Breast epithelium (tissue), 4 donors: ENCODE measurements around the gene MED14. TPM values are rescaled to one million over a fixed set of nuclear protein-coding genes. Genes with fewer than 3 reads are reported as not detected.

Experiments
- DNase-seq, 2 donors: peaks; one replicate each; pipeline ENCODE4 v3.0.0-alpha.2; 2019; ENCODE audit warnings: low spot score in 2 of 2
- H3K27ac ChIP-seq, 2 donors: fragments of 200-600 bp; sonication (generic) in 1 of 2; one replicate each; pipeline ENCODE4 v1.5.1; 2016 to 2019; ENCODE audit warnings: mild to moderate bottlenecking in 1 of 2
- H3K27me3 ChIP-seq, 2 donors: fragments of 200-600 bp; sonication (generic) in 1 of 2; one replicate each; pipeline versions ENCODE4 v1.5.1 to v1.6.0; 2017 to 2019; ENCODE audit warnings: control low read depth in 1 of 2, mild to moderate bottlenecking in 1 of 2
- H3K36me3 ChIP-seq: fragments of 200-600 bp; one replicate; pipeline ENCODE4 v1.5.1; 2019
- H3K4me1 ChIP-seq, 2 donors: fragments of 200-600 bp; sonication (generic); one replicate each; pipeline ENCODE4 v1.5.1; 2016 to 2019; ENCODE audit warnings: control low read depth in 1 of 2
- H3K4me3 ChIP-seq, 3 donors: fragments of 200-600 bp; sonication (generic); 1 replicate in 2 of 3; 2 replicates in 1 of 3; pipeline ENCODE4 v1.5.1; 2016 to 2019; ENCODE audit warnings: mild to moderate bottlenecking in 3 of 3, moderate library complexity in 2 of 3
- H3K9me3 ChIP-seq, 2 donors: fragments of 200-600 bp; sonication (generic) in 1 of 2; one replicate each; pipeline ENCODE4 v1.5.1; 2016 to 2019; ENCODE audit warnings: control low read depth in 1 of 2
- POLR2A ChIP-seq: fragments of 450-650 bp; IDR thresholded peaks from one replicate; pipeline ENCODE4 v1.6.1; 2016; ENCODE audit warnings: antibody characterized with exemption, mild to moderate bottlenecking, moderate library complexity
- POLR2AphosphoS5 ChIP-seq, 3 donors: sonication (generic); formaldehyde crosslinking; IDR thresholded peaks; one replicate each; pipeline ENCODE4 v1.6.1; 2017; ENCODE audit warnings: antibody characterized with exemption in 3 of 3
- intact Hi-C: fragments of 100-400 bp; cut with DNase I; formaldehyde crosslinking; loops from one replicate; pipeline ENCODE4 v1.15.1; 2023; ENCODE audit warnings: low total_unique reads
- total RNA-seq, 3 donors: library from RNA; depleted of rRNA; stranded (reverse); fragments of >200 nt; gene quantifications; one replicate each; pipeline ENCODE4 v1.1.0, GENCODE V29; 2016
- TF ChIP-seq, protein P1 (sequence below), 3 donors: fragments of 450-650 bp; IDR thresholded peaks; one replicate each; pipeline ENCODE4 v1.5.1; 2016 to 2017; ENCODE audit warnings: antibody characterized with exemption in 3 of 3, mild to moderate bottlenecking in 3 of 3, moderate library complexity in 3 of 3

The MED14 gene
- total RNA-seq, 3 donors from 2014 or later: 25.8 to 41.4 (median 33.8) TPM

DNA sequence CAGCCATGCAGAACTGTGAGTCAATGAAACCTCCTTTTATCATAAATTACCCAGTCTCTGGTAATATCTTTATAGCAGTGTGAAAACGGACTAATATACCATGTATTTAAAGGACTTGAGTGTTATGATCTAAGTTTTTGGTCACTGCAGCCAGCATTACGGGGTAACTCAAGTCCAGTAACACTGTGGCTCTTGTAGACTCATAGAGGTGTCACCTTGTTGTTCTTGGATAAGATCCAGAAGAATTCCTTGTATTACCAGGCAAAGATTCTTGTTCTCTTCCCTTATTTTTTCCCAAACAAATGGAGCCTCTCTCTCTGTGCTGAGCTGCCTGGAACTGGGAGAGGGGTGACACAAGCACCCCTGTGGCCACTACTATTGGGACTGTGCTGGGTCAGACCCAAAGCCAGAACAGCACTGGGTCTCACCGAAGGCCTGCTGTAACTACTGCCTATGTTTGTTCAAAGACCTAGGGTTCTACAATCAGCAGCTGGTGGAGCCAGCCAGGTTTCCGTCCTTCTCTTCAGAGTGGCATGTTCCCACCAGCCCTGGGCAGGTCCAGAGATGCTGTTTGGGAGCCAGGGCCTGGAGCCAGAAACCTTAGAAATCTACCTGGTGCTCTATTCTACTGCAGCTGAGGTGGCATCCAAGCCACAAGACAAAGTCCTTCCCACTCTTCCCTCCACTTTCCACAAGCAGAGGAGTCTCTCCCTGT is 43.7 kb upstream of the MED14 start:
- Histone ChIP-seq H3K36me3 (no peaks in the 10 kb centered on the region), H3K4me1 (no peaks in the 10 kb centered on the region), H3K9me3 (no peaks in the 10 kb centered on the region), H3K27ac (no peak overlapping the region), H3K27me3 (peaks cover 0 to 54% of the 10 kb centered on the region in 2 donors), H3K4me3 (no peak overlapping the region)
- no peak for DNase-seq
- no peak for TF ChIP-seq POLR2A
- TF ChIP-seq POLR2AphosphoS5 (IDR thresholded peaks at IDR 0.05): no peak
- TF ChIP-seq, protein P1, sequence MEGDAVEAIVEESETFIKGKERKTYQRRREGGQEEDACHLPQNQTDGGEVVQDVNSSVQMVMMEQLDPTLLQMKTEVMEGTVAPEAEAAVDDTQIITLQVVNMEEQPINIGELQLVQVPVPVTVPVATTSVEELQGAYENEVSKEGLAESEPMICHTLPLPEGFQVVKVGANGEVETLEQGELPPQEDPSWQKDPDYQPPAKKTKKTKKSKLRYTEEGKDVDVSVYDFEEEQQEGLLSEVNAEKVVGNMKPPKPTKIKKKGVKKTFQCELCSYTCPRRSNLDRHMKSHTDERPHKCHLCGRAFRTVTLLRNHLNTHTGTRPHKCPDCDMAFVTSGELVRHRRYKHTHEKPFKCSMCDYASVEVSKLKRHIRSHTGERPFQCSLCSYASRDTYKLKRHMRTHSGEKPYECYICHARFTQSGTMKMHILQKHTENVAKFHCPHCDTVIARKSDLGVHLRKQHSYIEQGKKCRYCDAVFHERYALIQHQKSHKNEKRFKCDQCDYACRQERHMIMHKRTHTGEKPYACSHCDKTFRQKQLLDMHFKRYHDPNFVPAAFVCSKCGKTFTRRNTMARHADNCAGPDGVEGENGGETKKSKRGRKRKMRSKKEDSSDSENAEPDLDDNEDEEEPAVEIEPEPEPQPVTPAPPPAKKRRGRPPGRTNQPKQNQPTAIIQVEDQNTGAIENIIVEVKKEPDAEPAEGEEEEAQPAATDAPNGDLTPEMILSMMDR (IDR thresholded peaks at IDR 0.05): no peak
- intact Hi-C loops: no loop called here

DNA sequence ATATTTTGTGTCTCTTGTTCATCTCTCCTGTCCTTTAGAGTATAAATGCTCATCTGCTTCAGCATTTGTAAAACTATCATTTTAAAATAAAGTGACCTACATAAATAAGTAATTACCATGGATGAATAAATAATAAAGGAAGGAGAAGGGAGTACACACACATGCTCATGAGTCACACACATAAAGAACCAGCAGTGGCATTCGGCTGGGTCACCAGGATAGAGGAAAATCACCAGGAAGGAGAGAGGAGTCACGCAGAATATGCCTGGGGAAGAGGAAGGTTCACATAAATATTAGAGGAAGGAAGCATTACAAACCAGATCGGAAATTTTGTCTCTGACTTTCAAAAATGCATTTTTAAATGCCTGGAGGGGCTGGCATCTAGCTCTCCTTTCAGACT is 38.5 kb upstream of the MED14 start:
- TF ChIP-seq, protein P1 (IDR thresholded peaks at IDR 0.05): no peak
- TF ChIP-seq POLR2AphosphoS5 (IDR thresholded peaks at IDR 0.05): no peak
- DNase-seq: no peak
- intact Hi-C loops: no loop called here

DNA sequence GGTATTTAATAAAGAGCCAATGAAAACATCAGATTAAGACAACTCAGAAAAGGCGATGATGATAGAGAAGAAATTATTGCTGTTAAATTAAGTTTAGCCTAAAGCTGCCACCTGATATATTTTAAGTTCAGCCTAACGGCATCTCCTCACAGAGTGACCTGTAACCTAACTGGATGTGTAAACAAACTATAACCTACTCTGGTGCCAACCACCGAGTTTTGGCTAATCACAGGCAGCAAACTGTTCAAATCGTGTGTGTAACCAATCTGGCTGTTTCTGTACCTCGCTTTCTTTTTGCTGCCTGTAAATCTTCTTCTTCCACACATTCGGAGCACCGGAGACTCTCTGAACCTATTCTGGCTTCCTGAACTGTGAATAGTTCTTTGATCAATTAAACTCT is 37.8 kb upstream of the MED14 start:
- Histone ChIP-seq H3K4me3 (no peak overlapping the region), H3K4me1 (no peaks in the 10 kb centered on the region), H3K36me3 (no peaks in the 10 kb centered on the region), H3K27me3 (peaks cover 0 to 40% of the 10 kb centered on the region in 2 donors), H3K27ac (no peak overlapping the region), H3K9me3 (no peaks in the 10 kb centered on the region)
- DNase-seq: no peak
- TF ChIP-seq, protein P1 (IDR thresholded peaks at IDR 0.05): no peak
- no peak for TF ChIP-seq POLR2AphosphoS5 (IDR thresholded peaks at IDR 0.05)
- no peak for TF ChIP-seq POLR2A
- intact Hi-C loops: no loop called here

More for the DNA sequence above, 38.5 kb upstream of the MED14 start:
- Histone ChIP-seq H3K9me3 (no peaks in the 10 kb centered on the region), H3K4me3 (no peak overlapping the region), H3K27ac (no peak overlapping the region), H3K27me3 (peaks cover 0 to 44% of the 10 kb centered on the region in 2 donors), H3K36me3 (no peaks in the 10 kb centered on the region), H3K4me1 (no peaks in the 10 kb centered on the region)

DNA sequence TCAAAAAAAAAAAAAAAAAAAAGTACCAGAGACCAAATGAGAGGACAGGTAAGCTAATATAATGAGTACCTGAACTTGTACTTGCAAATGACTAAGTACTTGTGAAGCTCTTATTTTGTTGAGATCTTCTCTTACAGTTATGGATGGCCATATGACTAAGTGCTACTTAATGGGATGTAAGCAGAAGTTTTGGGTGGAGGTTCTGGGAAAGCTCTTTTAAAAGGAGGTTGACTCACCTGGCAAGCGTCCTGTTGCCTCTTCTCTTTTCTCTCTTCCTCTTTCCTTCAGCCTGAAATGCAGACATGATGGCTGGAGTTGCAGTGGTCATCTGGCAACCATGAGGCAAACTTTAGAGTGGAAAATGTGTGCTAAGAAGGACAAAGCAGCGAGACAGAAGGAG is 36.9 kb upstream of the MED14 start:
- no peak overlapping the region for H3K27ac ChIP-seq
- no peak overlapping the region for H3K4me3 ChIP-seq
- H3K27me3 ChIP-seq: peaks cover 0 to 31% of the 10 kb centered on the region in 2 donors
- no peaks in the 10 kb centered on the region for H3K4me1 ChIP-seq
- intact Hi-C loops: no loop called here
- no peaks in the 10 kb centered on the region for H3K36me3 ChIP-seq
- no peaks in the 10 kb centered on the region for H3K9me3 ChIP-seq
- no peak for DNase-seq
- no peak for TF ChIP-seq POLR2AphosphoS5 (IDR thresholded peaks at IDR 0.05)
- no peak for TF ChIP-seq POLR2A
- TF ChIP-seq, protein P1 (IDR thresholded peaks at IDR 0.05): no peak

DNA sequence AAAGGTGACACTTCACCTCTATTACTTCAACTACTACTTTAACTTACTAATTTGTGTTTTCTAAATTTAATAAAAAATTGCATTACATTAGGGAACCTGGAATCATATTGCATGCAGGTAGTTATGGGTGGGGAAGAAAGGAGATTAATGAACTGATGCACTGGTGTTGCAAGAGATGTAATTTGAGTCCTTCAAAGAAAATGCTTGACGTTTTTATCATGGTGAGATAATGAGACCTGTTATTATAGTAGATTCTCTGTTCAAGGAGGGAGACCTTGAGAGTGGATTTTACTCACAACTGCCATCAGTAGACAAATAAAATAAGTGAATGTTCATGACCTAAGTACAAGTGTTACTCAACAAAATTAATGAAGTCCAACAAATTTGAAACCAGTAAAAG is 26.4 kb upstream of the MED14 start:
- Histone ChIP-seq H3K27me3 (peaks cover 0 to 67% of the 10 kb centered on the region in 2 donors), H3K4me3 (no peak overlapping the region), H3K9me3 (no peaks in the 10 kb centered on the region), H3K36me3 (no peaks in the 10 kb centered on the region), H3K4me1 (no peaks in the 10 kb centered on the region), H3K27ac (no peak overlapping the region)
- intact Hi-C loops: no loop called here
- TF ChIP-seq, protein P1 (IDR thresholded peaks at IDR 0.05): no peak
- TF ChIP-seq POLR2A: no peak
- no peak for TF ChIP-seq POLR2AphosphoS5 (IDR thresholded peaks at IDR 0.05)
- DNase-seq: no peak
